ENCODE measurements around the gene SCIMP.
A peak's percentile ranks its signal among the peaks of the same experiment; 100 is the strongest.
"Not testable (repeated sequence)": the region's sequence is repeated elsewhere in the genome, so short reads cannot be mapped to it uniquely, and the experiment has no call there.

The SCIMP gene

GRCh38 chr17:5184288-5184687, 50.4 kb downstream of the SCIMP start:
- DNase-seq (ENCODE audit: low read depth), result no peak

GRCh38 chr17:5183410-5183793, 51.3 kb downstream of the SCIMP start:
- no peak for DNase-seq (ENCODE audit: low read depth)

DNA sequence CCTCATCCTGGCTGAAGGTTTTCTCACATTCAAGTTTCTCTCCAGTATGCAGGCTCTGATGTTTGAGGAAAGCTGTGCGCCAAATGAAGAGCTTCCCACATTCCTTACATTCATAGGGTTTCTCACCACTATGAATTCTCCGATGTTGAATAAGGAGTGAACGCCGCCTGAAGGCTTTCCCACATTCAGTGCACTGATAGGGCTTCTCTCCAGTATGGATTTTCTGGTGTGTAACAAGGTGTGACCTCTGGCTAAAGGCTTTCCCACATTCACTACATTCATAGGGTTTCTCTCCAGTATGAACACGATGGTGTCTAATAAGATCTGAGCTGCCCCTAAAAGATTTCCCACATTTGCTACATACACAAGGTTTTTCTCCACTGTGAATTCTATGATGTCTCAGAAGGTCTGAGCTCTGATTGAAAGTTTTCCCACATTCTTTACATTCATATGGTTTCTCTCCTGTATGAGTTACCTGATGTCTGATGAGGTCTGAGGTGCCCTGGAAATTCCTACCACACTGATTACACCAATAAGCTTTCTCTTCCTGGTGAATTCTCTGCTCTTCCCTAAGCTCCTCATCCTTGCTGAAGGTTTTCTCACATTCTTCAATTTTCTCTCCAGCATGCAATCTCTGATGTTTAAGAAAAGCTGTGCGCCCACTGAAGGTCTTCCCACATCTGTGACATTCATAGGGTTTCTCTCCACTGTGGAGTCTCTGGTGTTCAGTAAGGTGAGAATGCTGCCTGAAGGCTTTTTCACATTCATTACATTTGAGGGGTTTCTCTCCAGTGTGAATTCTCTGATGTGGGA, 51.9 kb downstream of the SCIMP start:
- no peak for DNase-seq (ENCODE audit: low read depth)

DNA sequence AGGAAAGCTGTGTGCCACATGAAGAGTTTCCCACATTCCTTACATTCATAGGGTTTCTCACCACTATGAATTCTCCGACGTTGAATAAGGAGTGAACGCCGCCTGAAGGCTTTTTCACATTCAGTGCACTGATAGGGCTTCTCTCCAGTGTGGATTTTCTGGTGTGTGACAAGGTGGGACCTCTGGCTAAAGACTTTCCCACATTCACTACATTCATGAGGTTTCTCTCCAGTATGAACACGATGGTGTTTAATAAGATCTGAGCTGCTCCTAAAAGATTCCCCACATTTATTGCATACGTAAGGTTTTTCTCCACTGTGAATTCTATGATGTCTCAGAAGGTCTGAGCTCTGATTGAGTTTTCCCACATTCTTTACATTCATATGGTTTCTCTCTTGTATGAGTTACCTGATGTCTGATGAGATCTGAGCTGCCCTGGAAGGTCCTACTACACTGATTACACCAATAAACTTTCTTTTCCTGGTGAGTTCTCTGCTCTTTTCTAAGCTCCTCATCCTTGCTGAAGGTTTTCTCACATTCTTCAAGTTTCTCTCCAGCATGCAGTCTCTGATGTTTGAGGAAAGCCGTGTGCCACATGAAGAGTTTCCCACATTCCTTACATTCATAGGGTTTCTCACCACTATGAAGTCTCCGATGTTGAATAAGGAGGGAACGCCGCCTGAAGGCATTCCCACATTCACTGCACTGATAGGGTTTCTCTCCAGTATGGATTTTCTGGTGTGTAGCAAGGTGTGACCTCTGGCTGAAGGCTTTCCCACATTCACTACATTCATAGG, 53.0 kb downstream of the SCIMP start:
- DNase-seq (ENCODE audit: low read depth), result no peak

GRCh38 chr17:5179003-5179402, 55.7 kb downstream of the SCIMP start:
- DNase-seq (ENCODE audit: low read depth), result no peak

- DNase-seq (ENCODE audit: low read depth), result not testable (repeated sequence)
Observed at GRCh38 chr17:5175027-5175426, 59.6 kb downstream of the SCIMP start.

- DNase-seq (ENCODE audit: low read depth), result peak; percentile 92
Observed at GRCh38 chr17:5165791-5166564, 68.7 kb downstream of the SCIMP start.

- DNase-seq (ENCODE audit: low read depth), result no peak
Observed at GRCh38 chr17:5164436-5164835, 70.2 kb downstream of the SCIMP start.

- not testable (repeated sequence) for DNase-seq (ENCODE audit: low read depth)
Observed at GRCh38 chr17:5161793-5162192, 72.9 kb downstream of the SCIMP start.

DNA sequence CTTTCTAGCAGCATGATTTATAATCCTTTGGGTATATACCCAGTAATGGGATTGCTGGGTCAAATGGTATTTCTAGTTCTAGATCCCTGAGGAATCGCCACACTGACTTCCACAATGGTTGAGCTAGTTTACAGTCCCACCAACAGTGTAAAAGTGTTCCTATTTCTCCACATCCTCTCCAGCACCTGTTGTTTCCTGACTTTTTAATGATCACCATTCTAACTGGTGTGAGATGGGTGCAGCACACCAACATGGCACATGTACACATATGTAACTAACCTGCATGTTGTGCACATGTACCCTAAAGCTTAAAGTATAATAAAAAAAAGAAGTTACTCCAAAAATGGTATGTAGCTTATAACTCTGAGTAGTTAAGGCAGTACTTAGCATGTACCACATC, 74.0 kb downstream of the SCIMP start:
- DNase-seq (ENCODE audit: low read depth), result not testable (repeated sequence)

Data from EH (cell line).